Choroid plexus epithelial cell (primary cell): ENCODE results near the gene FTL.

Experiments
- DNase-seq: peaks from one replicate; pipeline ENCODE4 v3.0.0-alpha.2; 2010; ENCODE audit warnings: low read depth
- H3K4me3 ChIP-seq: 2 replicates; pipeline ENCODE4 v1.5.1; 2011; ENCODE audit warnings: low read depth, mild to moderate bottlenecking, control low read depth, low read length, moderate library complexity
- CTCF ChIP-seq: conservative IDR thresholded peaks from 2 replicates; pipeline ENCODE4 v1.5.1; 2011; ENCODE audit warnings: low read depth, mild to moderate bottlenecking, control low read depth, inconsistent platforms, low read length, moderate library complexity

Gene FTL

GRCh38 chr19:48934837-48935236, 30.3 kb upstream of the FTL start:
- H3K4me3 ChIP-seq: no peak overlapping the region
- TF ChIP-seq CTCF: no peak
- DNase-seq: no peak

- no peak for DNase-seq
- H3K4me3 ChIP-seq: no peak overlapping the region
- no peak for TF ChIP-seq CTCF
Observed at GRCh38 chr19:48935864-48936263, 29.2 kb upstream of the FTL start.

- H3K4me3 ChIP-seq: no peak overlapping the region
- TF ChIP-seq CTCF: no peak
- DNase-seq: no peak
Observed at GRCh38 chr19:48938256-48938655, 26.9 kb upstream of the FTL start.

- no peak for DNase-seq
- no peak overlapping the region for H3K4me3 ChIP-seq
- no peak for TF ChIP-seq CTCF
Observed at GRCh38 chr19:48940902-48941301, 24.2 kb upstream of the FTL start.

- no peak overlapping the region for H3K4me3 ChIP-seq
- no peak for TF ChIP-seq CTCF
- no peak for DNase-seq
Observed at GRCh38 chr19:48943081-48943480, 22.0 kb upstream of the FTL start.

GRCh38 chr19:48945415-48945814, 19.7 kb upstream of the FTL start:
- no peak for TF ChIP-seq CTCF
- no peak overlapping the region for H3K4me3 ChIP-seq

GRCh38 chr19:48945817-48946216, 19.3 kb upstream of the FTL start:
- no peak for DNase-seq
- no peak overlapping the region for H3K4me3 ChIP-seq
- no peak for TF ChIP-seq CTCF

More at GRCh38 chr19:48945415-48945814, 19.7 kb upstream of the FTL start:
- DNase-seq: no peak
